HCT116 (cell line): Measurements from ENCODE around the gene TSC1. TPM values are rescaled to one million over a fixed set of nuclear protein-coding genes. Genes with fewer than 3 reads are reported as not detected.

ENCODE experiments used
- ATAC-seq: fragments of 200-7000 bp; cut with Tn5 transposase; 2 replicates; pipeline ENCODE4 v1.9.1; 2020; ENCODE audit warnings: mild to moderate bottlenecking, moderate library complexity
- BruUV-seq: library from RNA; stranded (reverse); fragments of 400-500 nt; replicated peaks from 2 replicates; lab custom pipeline; 2021; lab: Mats Ljungman, UMichigan
- CTCF ChIA-PET: fragments of 300-600 bp; sonication (Branson Sonifier 250); formaldehyde crosslinking; loops from one replicate; lab custom pipeline; 2021; ENCODE audit warnings: antibody characterized with exemption; lab: Charles Lee
- POLR2A ChIA-PET: fragments of 300-600, 350-600 bp; sonication (Branson Sonifier 250); formaldehyde crosslinking; loops from one replicate; lab custom pipeline; 2021; ENCODE audit warnings: antibody characterized with exemption; lab: Charles Lee
- RAD21 ChIA-PET, 2 experiments: fragments of 300-600 bp; sonication (Branson Sonifier 250); formaldehyde crosslinking; loops; one replicate each; lab custom pipeline; 2023; ENCODE audit warnings: low total read pairs in 2 of 2; ENCODE audit not compliant: uncharacterized antibody in 2 of 2, unreplicated experiment in 2 of 2, low non-redundant PET in 1 of 2; lab: Charles Lee
- DNase-seq: peaks from one replicate; pipeline ENCODE4 v3.0.0-alpha.2; 2010; ENCODE audit warnings: low read depth, low spot score
- H2AFZ ChIP-seq: fragments of 200-600 bp; shearing (Covaris generic), sonication (generic); 2 replicates; pipeline ENCODE4 v1.6.1; 2017; ENCODE audit warnings: low read depth, mixed run types, mixed read lengths, antibody characterized with exemption, low read length; ENCODE audit not compliant: poor library complexity, severe bottlenecking
- H3K27ac ChIP-seq: 2 replicates; pipeline ENCODE4 v1.5.1; 2012; ENCODE audit warnings: low read depth, low read length
- H3K27me3 ChIP-seq: fragments of 200-600 bp; sonication (generic); 2 replicates; pipeline ENCODE4 v1.6.1; 2016; ENCODE audit warnings: mixed run types, low read length, mixed read lengths; ENCODE audit not compliant: insufficient read depth
- H3K36me3 ChIP-seq, 2 experiments: fragments of 200-500 bp in 1 of 2; fragments of 200-600 bp in 1 of 2; sonication (Bioruptor generic) in 1 of 2; sonication (generic) in 1 of 2; 2 replicates each; pipeline versions ENCODE4 v1.5.1 to v1.6.1; 2014 to 2016; ENCODE audit warnings: low read length in 2 of 2, inconsistent platforms in 1 of 2, mixed read lengths in 1 of 2, mixed run types in 1 of 2; ENCODE audit not compliant: insufficient read depth in 2 of 2, control insufficient read depth in 1 of 2
- H3K4me1 ChIP-seq, 2 experiments: fragments of 200-600 bp in 1 of 2; sonication (generic) in 1 of 2; 2 replicates each; pipeline versions ENCODE4 v1.5.1 to v1.6.1; 2012 to 2017; ENCODE audit warnings: low read length in 2 of 2, inconsistent platforms in 1 of 2, mild to moderate bottlenecking in 1 of 2, mixed read lengths in 1 of 2, mixed run types in 1 of 2, moderate library complexity in 1 of 2; ENCODE audit not compliant: insufficient read depth in 2 of 2, control insufficient read depth in 1 of 2
- H3K4me2 ChIP-seq: fragments of 200-600 bp; sonication (generic); 2 replicates; pipeline ENCODE4 v1.6.1; 2017; ENCODE audit warnings: mixed run types, low read length, mixed read lengths
- H3K4me3 ChIP-seq, 2 experiments: fragments of 200-600 bp in 1 of 2; sonication (generic) in 1 of 2; replicated peaks in 1 of 2; 2 replicates each; pipeline ENCODE4 v1.5.1; 2011 to 2016; ENCODE audit warnings: low read length in 2 of 2, control low read depth in 1 of 2, low read depth in 1 of 2, mild to moderate bottlenecking in 1 of 2, mixed read lengths in 1 of 2, mixed run types in 1 of 2
- H3K79me2 ChIP-seq: fragments of 200-600 bp; sonication (generic); 2 replicates; pipeline ENCODE4 v1.6.1; 2017; ENCODE audit warnings: mild to moderate bottlenecking, mixed run types, low read length, moderate library complexity, mixed read lengths; ENCODE audit not compliant: insufficient read depth
- H3K9ac ChIP-seq: fragments of 200-600 bp; sonication (generic); 2 replicates; pipeline ENCODE4 v1.6.1; 2016; ENCODE audit warnings: low read length, mixed read lengths
- H3K9me2 ChIP-seq: fragments of 200-600 bp; sonication (generic), shearing (Covaris generic); 2 replicates; pipeline ENCODE4 v1.6.1; 2017; ENCODE audit warnings: mixed run types, mild to moderate bottlenecking, moderate library complexity; ENCODE audit not compliant: insufficient read depth
- H3K9me3 ChIP-seq, 2 experiments: fragments of 200-500 bp in 1 of 2; fragments of 200-600 bp in 1 of 2; sonication (Bioruptor generic) in 1 of 2; sonication (generic) in 1 of 2; 2 replicates each; pipeline ENCODE4 v1.6.1; 2014 to 2017; ENCODE audit warnings: low read length in 2 of 2, mixed read lengths in 2 of 2, inconsistent platforms in 1 of 2, low read depth in 1 of 2, mild to moderate bottlenecking in 1 of 2, mixed run types in 1 of 2, moderate library complexity in 1 of 2; ENCODE audit not compliant: control insufficient read depth in 1 of 2, insufficient read depth in 1 of 2
- H4K20me1 ChIP-seq: fragments of 200-600 bp; sonication (generic), shearing (Covaris generic); 2 replicates; pipeline ENCODE4 v1.6.1; 2017; ENCODE audit warnings: mixed run types, mild to moderate bottlenecking, moderate library complexity; ENCODE audit not compliant: insufficient read depth
- ATF3 ChIP-seq: IDR thresholded peaks from 2 replicates; pipeline ENCODE4 v1.6.1; 2012
- CBX3 ChIP-seq: IDR thresholded peaks from 2 replicates; pipeline ENCODE4 v1.6.1; 2012; ENCODE audit warnings: low read depth
- EZH2 ChIP-seq: fragments of 200-600 bp; sonication (generic); IDR thresholded peaks from 2 replicates; pipeline ENCODE4 v1.6.1; 2017; ENCODE audit warnings: antibody characterized with exemption, mixed run types
- EZH2phosphoT487 ChIP-seq: fragments of 200-600 bp; IDR thresholded peaks from 2 replicates; pipeline ENCODE4 v1.6.1; 2018; ENCODE audit warnings: antibody characterized with exemption, borderline replicate concordance
- SIN3A ChIP-seq: IDR thresholded peaks from 2 replicates; pipeline ENCODE4 v1.6.1; 2012; ENCODE audit warnings: low read depth
- TCF7L2 ChIP-seq: IDR thresholded peaks from 2 replicates; pipeline ENCODE4 v1.7.0; 2011; ENCODE audit warnings: borderline replicate concordance, inconsistent platforms; ENCODE audit not compliant: insufficient read depth, insufficient read length; ENCODE audit errors: extremely low read depth
- YY1 ChIP-seq: IDR thresholded peaks from 2 replicates; pipeline ENCODE4 v1.6.1; 2011; ENCODE audit warnings: low read length, low read depth, moderate library complexity, mild to moderate bottlenecking; ENCODE audit not compliant: insufficient replicate concordance; ENCODE audit errors: extremely low read depth
- ZFX ChIP-seq: fragments of 450-650 bp; IDR thresholded peaks from 2 replicates; pipeline ENCODE4 v1.6.1; 2017
- ZNF274 ChIP-seq: fragments of 200-500 bp; sonication (Bioruptor generic); IDR thresholded peaks from 2 replicates; pipeline ENCODE4 v1.6.1; 2014; ENCODE audit warnings: mild to moderate bottlenecking, low read depth, low read length, inconsistent platforms
- intact Hi-C: fragments of 100-400 bp; cut with micrococcal nuclease; formaldehyde crosslinking; loops from 2 replicates; pipeline ENCODE4 v1.10.0; 2022
- total RNA-seq: library from RNA; stranded (reverse); gene quantifications from one replicate; pipeline ENCODE4 v1.2.1, GENCODE V29; 2021; ENCODE audit not compliant: unreplicated experiment
- TF ChIP-seq, protein P1 (sequence below): IDR thresholded peaks from 2 replicates; pipeline ENCODE4 v1.6.1; 2012; ENCODE audit warnings: low read depth

TSC1 gene
- total RNA-seq, 1 experiment from 2014 or later: 34.5 TPM

GRCh38 chr9:132948482-132949050, 4.2 kb upstream of the TSC1 start:
- DNase-seq: no peak

GRCh38 chr9:132947756-132948155, 3.3 kb upstream of the TSC1 start:
- ChIA-PET CTCF (no interaction called here), POLR2A (no interaction called here), RAD21 (no interaction called here)
- Histone ChIP-seq H3K27me3 (no peaks in the 10 kb centered on the region), H3K4me2 (no peak overlapping the region), H3K9me2 (no peaks in the 10 kb centered on the region), H3K27ac (no peak overlapping the region), H3K9ac (no peak overlapping the region), H3K79me2 (peaks cover 16% of the 10 kb centered on the region), H3K4me1 (peaks cover 7 to 30% of the 10 kb centered on the region in 2 experiments; a peak in 3 of 4 replicates), H2AFZ (no peak overlapping the region), H3K36me3 (no peaks in the 10 kb centered on the region), H3K4me3 (no peak overlapping the region), H4K20me1 (no peaks in the 10 kb centered on the region), H3K9me3 (no peaks in the 10 kb centered on the region)
- no peak for DNase-seq
- BruUV-seq: no TSS peak
- intact Hi-C loops: no loop called here
- TF ChIP-seq SIN3A: no peak
- no peak for TF ChIP-seq ZFX
- no peak for TF ChIP-seq ZNF274
- TF ChIP-seq TCF7L2: no peak
- no peak for TF ChIP-seq ATF3
- TF ChIP-seq EZH2: no peak
- TF ChIP-seq YY1: no peak
- no peak for TF ChIP-seq CBX3
- no peak for TF ChIP-seq EZH2phosphoT487
- ATAC-seq: no peak

More at GRCh38 chr9:132948482-132949050, 4.2 kb upstream of the TSC1 start:
- Histone ChIP-seq H3K9ac (no peak overlapping the region), H3K27me3 (no peaks in the 10 kb centered on the region), H3K79me2 (peaks cover 8% of the 10 kb centered on the region), H4K20me1 (no peaks in the 10 kb centered on the region), H2AFZ (no peak overlapping the region), H3K9me2 (no peaks in the 10 kb centered on the region), H3K27ac (no peak overlapping the region), H3K36me3 (no peaks in the 10 kb centered on the region), H3K9me3 (no peaks in the 10 kb centered on the region), H3K4me1 (peaks cover 4 to 24% of the 10 kb centered on the region in 2 experiments; a peak in 3 of 4 replicates), H3K4me2 (no peak overlapping the region), H3K4me3 (no peak overlapping the region)
- TF ChIP-seq, protein P1, sequence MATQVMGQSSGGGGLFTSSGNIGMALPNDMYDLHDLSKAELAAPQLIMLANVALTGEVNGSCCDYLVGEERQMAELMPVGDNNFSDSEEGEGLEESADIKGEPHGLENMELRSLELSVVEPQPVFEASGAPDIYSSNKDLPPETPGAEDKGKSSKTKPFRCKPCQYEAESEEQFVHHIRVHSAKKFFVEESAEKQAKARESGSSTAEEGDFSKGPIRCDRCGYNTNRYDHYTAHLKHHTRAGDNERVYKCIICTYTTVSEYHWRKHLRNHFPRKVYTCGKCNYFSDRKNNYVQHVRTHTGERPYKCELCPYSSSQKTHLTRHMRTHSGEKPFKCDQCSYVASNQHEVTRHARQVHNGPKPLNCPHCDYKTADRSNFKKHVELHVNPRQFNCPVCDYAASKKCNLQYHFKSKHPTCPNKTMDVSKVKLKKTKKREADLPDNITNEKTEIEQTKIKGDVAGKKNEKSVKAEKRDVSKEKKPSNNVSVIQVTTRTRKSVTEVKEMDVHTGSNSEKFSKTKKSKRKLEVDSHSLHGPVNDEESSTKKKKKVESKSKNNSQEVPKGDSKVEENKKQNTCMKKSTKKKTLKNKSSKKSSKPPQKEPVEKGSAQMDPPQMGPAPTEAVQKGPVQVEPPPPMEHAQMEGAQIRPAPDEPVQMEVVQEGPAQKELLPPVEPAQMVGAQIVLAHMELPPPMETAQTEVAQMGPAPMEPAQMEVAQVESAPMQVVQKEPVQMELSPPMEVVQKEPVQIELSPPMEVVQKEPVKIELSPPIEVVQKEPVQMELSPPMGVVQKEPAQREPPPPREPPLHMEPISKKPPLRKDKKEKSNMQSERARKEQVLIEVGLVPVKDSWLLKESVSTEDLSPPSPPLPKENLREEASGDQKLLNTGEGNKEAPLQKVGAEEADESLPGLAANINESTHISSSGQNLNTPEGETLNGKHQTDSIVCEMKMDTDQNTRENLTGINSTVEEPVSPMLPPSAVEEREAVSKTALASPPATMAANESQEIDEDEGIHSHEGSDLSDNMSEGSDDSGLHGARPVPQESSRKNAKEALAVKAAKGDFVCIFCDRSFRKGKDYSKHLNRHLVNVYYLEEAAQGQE: no peak
- BruUV-seq: no TSS peak
- ChIA-PET POLR2A (no interaction called here), CTCF (no interaction called here), RAD21 (no interaction called here)
- intact Hi-C loops: no loop called here
- no peak for ATAC-seq
